ENCODE data around the gene ZFP42.
"Not testable (repeated sequence)": the region's sequence is repeated elsewhere in the genome, so short reads cannot be mapped to it uniquely, and the experiment has no call there.

Gene ZFP42

GRCh38 chr4:188041721-188042120 lies 46.1 kb downstream of the ZFP42 start:
- DNase-seq (no peak), ATAC-seq (ENCODE audit: insufficient read depth, low read depth) (no peak)
- Histone ChIP-seq H3K79me2 (ENCODE audit: insufficient read depth, low read length) (no peaks in the 10 kb centered on the region), H3K9me3 (ENCODE audit: insufficient read depth, low read length, severe bottlenecking) (peaks cover 2% of the 10 kb centered on the region), H4K20me1 (ENCODE audit: insufficient read depth, low read length) (no peaks in the 10 kb centered on the region), H3K4me3 (ENCODE audit: low read depth in 1 of 2, low read length in 2 of 2) (no peak overlapping the region), H3K27me3 (ENCODE audit: insufficient read depth, low read length, poor library complexity) (no peaks in the 10 kb centered on the region), H3K9ac (ENCODE audit: low read depth, low read length) (no peak overlapping the region), H3K27ac (ENCODE audit: low read length) (no peak overlapping the region), H3K36me3 (ENCODE audit: insufficient read depth, low read length) (no peaks in the 10 kb centered on the region), H3K4me1 (ENCODE audit: insufficient read depth, low read length) (no peaks in the 10 kb centered on the region), H2AFZ (ENCODE audit: low read depth, low read length) (no peak overlapping the region), H3K4me2 (ENCODE audit: insufficient read depth, low read length) (no peak overlapping the region)
- no peak for TF ChIP-seq EZH2 (IDR thresholded peaks at IDR 0.05; ENCODE audit: borderline replicate concordance, low read depth, low read length, severe bottlenecking)
- TF ChIP-seq CTCF (IDR thresholded peaks at IDR 0.05; ENCODE audit: borderline replicate concordance, extremely low read depth, low read length, poor library complexity, severe bottlenecking), result no peak

- H4K20me1 ChIP-seq (ENCODE audit: insufficient read depth, low read length), result no peaks in the 10 kb centered on the region
- H3K4me1 ChIP-seq (ENCODE audit: insufficient read depth, low read length), result no peaks in the 10 kb centered on the region
- no peak overlapping the region for H2AFZ ChIP-seq (ENCODE audit: low read depth, low read length)
- TF ChIP-seq CTCF (IDR thresholded peaks at IDR 0.05; ENCODE audit: borderline replicate concordance, extremely low read depth, low read length, poor library complexity, severe bottlenecking) (no peak), EZH2 (IDR thresholded peaks at IDR 0.05; ENCODE audit: borderline replicate concordance, low read depth, low read length, severe bottlenecking) (no peak)
- no peaks in the 10 kb centered on the region for H3K36me3 ChIP-seq (ENCODE audit: insufficient read depth, low read length)
- H3K79me2 ChIP-seq (ENCODE audit: insufficient read depth, low read length), result no peaks in the 10 kb centered on the region
- no peak overlapping the region for H3K4me2 ChIP-seq (ENCODE audit: insufficient read depth, low read length)
- no peak overlapping the region for H3K27ac ChIP-seq (ENCODE audit: low read length)
- no peak for DNase-seq
- peaks cover 2% of the 10 kb centered on the region for H3K9me3 ChIP-seq (ENCODE audit: insufficient read depth, low read length, severe bottlenecking)
- no peaks in the 10 kb centered on the region for H3K27me3 ChIP-seq (ENCODE audit: insufficient read depth, low read length, poor library complexity)
- ATAC-seq (ENCODE audit: insufficient read depth, low read depth), result no peak
- no peak overlapping the region for H3K9ac ChIP-seq (ENCODE audit: low read depth, low read length)
- H3K4me3 ChIP-seq (ENCODE audit: low read depth in 1 of 2, low read length in 2 of 2), result no peak overlapping the region
These were observed 46.6 kb downstream of the ZFP42 start for GRCh38 chr4:188042191-188042590.

GRCh38 chr4:188043154-188043553 lies 47.6 kb downstream of the ZFP42 start:
- no peaks in the 10 kb centered on the region for H3K36me3 ChIP-seq (ENCODE audit: insufficient read depth, low read length)
- no peaks in the 10 kb centered on the region for H3K4me1 ChIP-seq (ENCODE audit: insufficient read depth, low read length)
- H3K27me3 ChIP-seq (ENCODE audit: insufficient read depth, low read length, poor library complexity), result no peaks in the 10 kb centered on the region
- no peak overlapping the region for H2AFZ ChIP-seq (ENCODE audit: low read depth, low read length)
- no peaks in the 10 kb centered on the region for H4K20me1 ChIP-seq (ENCODE audit: insufficient read depth, low read length)
- H3K4me2 ChIP-seq (ENCODE audit: insufficient read depth, low read length), result no peak overlapping the region
- H3K79me2 ChIP-seq (ENCODE audit: insufficient read depth, low read length), result no peaks in the 10 kb centered on the region
- no peak overlapping the region for H3K4me3 ChIP-seq (ENCODE audit: low read depth in 1 of 2, low read length in 2 of 2)
- ATAC-seq (ENCODE audit: insufficient read depth, low read depth) (no peak), DNase-seq (no peak)
- H3K9ac ChIP-seq (ENCODE audit: low read depth, low read length), result no peak overlapping the region
- TF ChIP-seq CTCF (IDR thresholded peaks at IDR 0.05; ENCODE audit: borderline replicate concordance, extremely low read depth, low read length, poor library complexity, severe bottlenecking), result no peak
- no peak for TF ChIP-seq EZH2 (IDR thresholded peaks at IDR 0.05; ENCODE audit: borderline replicate concordance, low read depth, low read length, severe bottlenecking)
- H3K27ac ChIP-seq (ENCODE audit: low read length), result no peak overlapping the region
- peaks cover 2% of the 10 kb centered on the region for H3K9me3 ChIP-seq (ENCODE audit: insufficient read depth, low read length, severe bottlenecking)

- not testable (repeated sequence) for H3K27ac ChIP-seq (ENCODE audit: low read length); DNase-seq; H3K9me3 ChIP-seq (ENCODE audit: insufficient read depth, low read length, severe bottlenecking); H3K4me3 ChIP-seq (ENCODE audit: low read depth in 1 of 2, low read length in 2 of 2); H3K79me2 ChIP-seq (ENCODE audit: insufficient read depth, low read length); H3K36me3 ChIP-seq (ENCODE audit: insufficient read depth, low read length); ATAC-seq (ENCODE audit: insufficient read depth, low read depth); H3K4me2 ChIP-seq (ENCODE audit: insufficient read depth, low read length); H2AFZ ChIP-seq (ENCODE audit: low read depth, low read length); H3K27me3 ChIP-seq (ENCODE audit: insufficient read depth, low read length, poor library complexity); H4K20me1 ChIP-seq (ENCODE audit: insufficient read depth, low read length); H3K9ac ChIP-seq (ENCODE audit: low read depth, low read length); H3K4me1 ChIP-seq (ENCODE audit: insufficient read depth, low read length)
These were observed 49.9 kb downstream of the ZFP42 start for GRCh38 chr4:188045461-188045860.
